GM23338 (cell line): ENCODE results near the gene OR2A5. TPM values are rescaled to one million over a fixed set of nuclear protein-coding genes. Genes with fewer than 3 reads are reported as not detected.

ENCODE experiments used
- ATAC-seq: fragments of 200-7000 bp; cut with Tn5 transposase; 3 replicates; pipeline ENCODE4 v1.9.1; 2020
- DNase-seq: peaks from one replicate; pipeline ENCODE4 v3.0.0-alpha.2; 2015; ENCODE audit warnings: low spot score
- H2AFZ ChIP-seq: fragments of 200-600 bp; sonication (generic); 2 replicates; pipeline ENCODE4 v1.8.0; 2016; ENCODE audit warnings: antibody characterized with exemption, mild to moderate bottlenecking, moderate library complexity
- H3F3A ChIP-seq: fragments of 200-600 bp; sonication (generic); replicated peaks from 2 replicates; pipeline ENCODE4 v1.8.0; 2017; ENCODE audit warnings: antibody characterized with exemption, mixed run types, low read depth
- H3K27ac ChIP-seq: fragments of 200-600 bp; sonication (generic); 2 replicates; pipeline ENCODE4 v1.6.1; 2016; ENCODE audit warnings: low read depth
- H3K27me3 ChIP-seq: fragments of 200-600 bp; sonication (generic); 2 replicates; pipeline ENCODE4 v1.8.0; 2016; ENCODE audit warnings: mild to moderate bottlenecking, mixed run types, moderate library complexity; ENCODE audit not compliant: insufficient read depth
- H3K36me3 ChIP-seq: fragments of 200-600 bp; sonication (generic); 2 replicates; pipeline ENCODE4 v1.8.0; 2016; ENCODE audit warnings: mild to moderate bottlenecking; ENCODE audit not compliant: insufficient read depth
- H3K4me1 ChIP-seq: fragments of 200-600 bp; sonication (generic); 2 replicates; pipeline ENCODE4 v1.8.0; 2016; ENCODE audit warnings: mild to moderate bottlenecking, moderate library complexity; ENCODE audit not compliant: insufficient read depth
- H3K4me2 ChIP-seq: fragments of 200-600 bp; sonication (generic); 2 replicates; pipeline ENCODE4 v1.7.1; 2017; ENCODE audit warnings: mixed run types
- H3K4me3 ChIP-seq: fragments of 200-600 bp; sonication (generic); 2 replicates; pipeline ENCODE4 v1.6.1; 2016; ENCODE audit warnings: mixed run types
- H3K79me2 ChIP-seq: fragments of 200-600 bp; sonication (generic); replicated peaks from 2 replicates; pipeline ENCODE4 v1.8.0; 2017; ENCODE audit warnings: mild to moderate bottlenecking; ENCODE audit not compliant: insufficient read depth
- H3K9me2 ChIP-seq: fragments of 200-600 bp; sonication (generic); 2 replicates; pipeline ENCODE4 v1.8.0; 2017; ENCODE audit not compliant: insufficient read depth
- H4K20me1 ChIP-seq: fragments of 200-600 bp; sonication (generic); replicated peaks from 2 replicates; pipeline ENCODE4 v1.8.0; 2017; ENCODE audit warnings: mild to moderate bottlenecking; ENCODE audit not compliant: insufficient read depth
- H3K27ac Mint-ChIP-seq: 2 replicates; pipeline ENCODE4 v1.8.0; 2020; ENCODE audit warnings: inconsistent platforms, mild to moderate bottlenecking, moderate library complexity, mixed read lengths
- H3K27me3 Mint-ChIP-seq: 3 replicates; pipeline ENCODE4 v1.8.0; 2022; ENCODE audit warnings: low read depth, mild to moderate bottlenecking, moderate library complexity, mixed read lengths, inconsistent platforms; ENCODE audit not compliant: insufficient read depth, poor library complexity
- H3K36me3 Mint-ChIP-seq: 3 replicates; pipeline ENCODE4 v1.8.0; 2021; ENCODE audit warnings: low read depth, mild to moderate bottlenecking, inconsistent platforms, moderate library complexity, mixed read lengths
- H3K4me1 Mint-ChIP-seq: 3 replicates; pipeline ENCODE4 v1.8.0; 2020; ENCODE audit warnings: mild to moderate bottlenecking, inconsistent platforms, mixed read lengths
- H3K4me3 Mint-ChIP-seq: 3 replicates; pipeline ENCODE4 v1.8.0; 2021; ENCODE audit warnings: moderate library complexity, mild to moderate bottlenecking, inconsistent platforms, mixed read lengths
- H3K9me3 Mint-ChIP-seq: 3 replicates; pipeline ENCODE4 v1.8.0; 2020; ENCODE audit warnings: moderate library complexity, mild to moderate bottlenecking, inconsistent platforms, mixed read lengths
- CREB1 ChIP-seq: fragments of 250-450 bp; sonication (Bioruptor Pico); IDR thresholded peaks from 2 replicates; pipeline ENCODE4 v1.5.0; 2020; ENCODE audit warnings: low read depth, mild to moderate bottlenecking, moderate library complexity
- CTCF ChIP-seq, 2 experiments: fragments of 200-600 bp in 1 of 2; sonication (generic) in 1 of 2; conservative IDR thresholded peaks; 2 replicates each; pipeline versions ENCODE4 v1.5.1 to v1.6.1; 2016 to 2017; ENCODE audit warnings: antibody characterized with exemption in 2 of 2, low read depth in 2 of 2, mild to moderate bottlenecking in 2 of 2, moderate library complexity in 1 of 2
- ETS1 ChIP-seq: IDR thresholded peaks from 2 replicates; pipeline ENCODE4 v1.6.1; 2016; ENCODE audit warnings: antibody characterized with exemption
- EZH2 ChIP-seq: fragments of 200-600 bp; sonication (generic); IDR thresholded peaks from one replicate; pipeline ENCODE4 v1.8.0; 2017; ENCODE audit warnings: antibody characterized with exemption, mild to moderate bottlenecking, low read depth; ENCODE audit not compliant: unreplicated experiment
- EZH2phosphoT487 ChIP-seq: fragments of 200-600 bp; sonication (generic); IDR thresholded peaks from one replicate; pipeline ENCODE4 v1.8.1; 2018; ENCODE audit warnings: antibody characterized with exemption; ENCODE audit not compliant: unreplicated experiment
- JUNB ChIP-seq: IDR thresholded peaks from one replicate; pipeline ENCODE4 v1.6.1; 2016; ENCODE audit warnings: antibody characterized with exemption; ENCODE audit not compliant: unreplicated experiment
- NANOG ChIP-seq: IDR thresholded peaks from 2 replicates; pipeline ENCODE4 v1.6.1; 2016; ENCODE audit warnings: antibody characterized with exemption, borderline replicate concordance
- POLR2AphosphoS5 ChIP-seq: IDR thresholded peaks from 2 replicates; pipeline ENCODE4 v1.6.1; 2016; ENCODE audit warnings: antibody characterized with exemption, low read depth
- REST ChIP-seq: IDR thresholded peaks from one replicate; pipeline ENCODE4 v1.6.1; 2018; ENCODE audit warnings: antibody characterized with exemption; ENCODE audit not compliant: unreplicated experiment
- STAT1 ChIP-seq: IDR thresholded peaks from one replicate; pipeline ENCODE4 v1.6.1; 2016; ENCODE audit warnings: antibody characterized with exemption; ENCODE audit not compliant: unreplicated experiment
- ZNF114 ChIP-seq: fragments of 250-450 bp; sonication (Bioruptor Pico); IDR thresholded peaks from 2 replicates; pipeline ENCODE4 v1.5.0; 2020; ENCODE audit warnings: mild to moderate bottlenecking, moderate library complexity
- ZNF331 ChIP-seq: fragments of 250-450 bp; sonication (Bioruptor Pico); IDR thresholded peaks from 2 replicates; pipeline ENCODE4 v1.5.0; 2020; ENCODE audit warnings: low read depth, mild to moderate bottlenecking, moderate library complexity
- ZNF462 ChIP-seq: fragments of 250-450 bp; sonication (Bioruptor Pico); IDR thresholded peaks from 2 replicates; pipeline ENCODE4 v1.5.0; 2020; ENCODE audit warnings: mild to moderate bottlenecking, moderate library complexity
- polyA plus RNA-seq: library from polyadenylated mRNA; unstranded; fragments of >200 nt; fragmentation: Nextera tagmentation; extraction: Ambion mirVana; gene quantifications from 2 replicates; pipeline ENCODE4 v1.2.1, GENCODE V29; 2016
- total RNA-seq: library from RNA; depleted of rRNA; stranded (reverse); fragments of >200 nt; shearing (Covaris generic); gene quantifications from 2 replicates; pipeline ENCODE4 v1.2.3, GENCODE V29; 2014

OR2A5 gene
- total and polyA plus RNA-seq, 2 experiments from 2014 or later: not detected

- no peaks in the 10 kb centered on the region for H3K4me1 ChIP-seq
- no peaks in the 10 kb centered on the region for H3K9me3 Mint-ChIP-seq
- H3K27ac ChIP-seq: no peak overlapping the region
- H3K27me3 ChIP-seq: no peaks in the 10 kb centered on the region
- H4K20me1 ChIP-seq: no peaks in the 10 kb centered on the region
- H3K4me1 Mint-ChIP-seq: peaks cover 5% of the 10 kb centered on the region; the same call in 2 of the 3 replicates
- H3F3A ChIP-seq: no peaks in the 10 kb centered on the region
- no peak overlapping the region for H3K27ac Mint-ChIP-seq
- DNase-seq (no peak), ATAC-seq (no peak)
- no peak overlapping the region for H3K4me3 Mint-ChIP-seq
- no peak overlapping the region for H3K4me3 ChIP-seq
- no peaks in the 10 kb centered on the region for H3K36me3 ChIP-seq
- H3K27me3 Mint-ChIP-seq: no peaks in the 10 kb centered on the region
- H3K79me2 ChIP-seq: no peaks in the 10 kb centered on the region
- H3K36me3 Mint-ChIP-seq: no peaks in the 10 kb centered on the region
- no peak overlapping the region for H3K4me2 ChIP-seq
- TF ChIP-seq JUNB (no peak), CREB1 (CRISPR knock-in tag) (no peak), ZNF462 (CRISPR knock-in tag) (no peak), ZNF114 (CRISPR knock-in tag) (no peak), CTCF (conservative IDR thresholded peaks at IDR 0.05; ENCODE audit: low read depth in 2 of 2) (no peak), POLR2AphosphoS5 (no peak), ZNF331 (CRISPR knock-in tag) (no peak), ETS1 (no peak), EZH2phosphoT487 (no peak), NANOG (no peak), REST (no peak), EZH2 (no peak), STAT1 (no peak)
- no peaks in the 10 kb centered on the region for H3K9me2 ChIP-seq
- no peak overlapping the region for H2AFZ ChIP-seq
Measured at GRCh38 chr7:144105211-144105610, 56.5 kb downstream of the OR2A5 start.
